ENCODE measurements around the gene PPP2R5E.

DNA sequence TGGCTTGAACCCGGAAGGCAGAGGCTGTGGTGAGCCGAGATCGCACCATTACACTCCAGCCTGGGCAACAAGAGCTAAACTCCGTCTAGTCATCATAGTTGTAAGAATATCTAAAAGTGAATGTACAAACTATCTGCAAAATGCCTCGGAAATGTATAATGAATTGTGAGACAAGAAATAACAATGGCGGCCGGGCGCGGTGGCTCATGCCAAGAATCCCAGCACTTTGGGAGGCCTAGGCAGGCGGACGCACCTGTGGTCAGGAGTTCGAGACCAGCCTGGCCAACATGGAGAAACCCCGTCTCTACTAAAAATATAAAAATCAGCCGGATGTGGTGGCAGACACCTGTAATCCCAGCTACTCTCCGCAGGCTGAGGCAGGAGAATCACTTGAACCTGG is 9.7 kb downstream of the PPP2R5E start:
- TF ChIP-seq, protein P1, sequence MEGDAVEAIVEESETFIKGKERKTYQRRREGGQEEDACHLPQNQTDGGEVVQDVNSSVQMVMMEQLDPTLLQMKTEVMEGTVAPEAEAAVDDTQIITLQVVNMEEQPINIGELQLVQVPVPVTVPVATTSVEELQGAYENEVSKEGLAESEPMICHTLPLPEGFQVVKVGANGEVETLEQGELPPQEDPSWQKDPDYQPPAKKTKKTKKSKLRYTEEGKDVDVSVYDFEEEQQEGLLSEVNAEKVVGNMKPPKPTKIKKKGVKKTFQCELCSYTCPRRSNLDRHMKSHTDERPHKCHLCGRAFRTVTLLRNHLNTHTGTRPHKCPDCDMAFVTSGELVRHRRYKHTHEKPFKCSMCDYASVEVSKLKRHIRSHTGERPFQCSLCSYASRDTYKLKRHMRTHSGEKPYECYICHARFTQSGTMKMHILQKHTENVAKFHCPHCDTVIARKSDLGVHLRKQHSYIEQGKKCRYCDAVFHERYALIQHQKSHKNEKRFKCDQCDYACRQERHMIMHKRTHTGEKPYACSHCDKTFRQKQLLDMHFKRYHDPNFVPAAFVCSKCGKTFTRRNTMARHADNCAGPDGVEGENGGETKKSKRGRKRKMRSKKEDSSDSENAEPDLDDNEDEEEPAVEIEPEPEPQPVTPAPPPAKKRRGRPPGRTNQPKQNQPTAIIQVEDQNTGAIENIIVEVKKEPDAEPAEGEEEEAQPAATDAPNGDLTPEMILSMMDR (IDR thresholded peaks at IDR 0.05), result no peak
- TF ChIP-seq TCF7L2 (IDR thresholded peaks at IDR 0.05; ENCODE audit: low read depth, low read length) (no peak), POLR2AphosphoS5 (IDR thresholded peaks at IDR 0.05; ENCODE audit: low read depth, low read length) (no peak)
